OCI-LY7 (cell line): ENCODE results near the gene KIF11.

Experiments
- CTCF ChIP-seq: fragments of 200-600 bp; sonication (generic); conservative IDR thresholded peaks from 2 replicates; pipeline ENCODE4 v1.5.1; 2014; ENCODE audit warnings: mild to moderate bottlenecking, antibody characterized with exemption, low read length, moderate library complexity, mixed read lengths
- EZH2phosphoT487 ChIP-seq: fragments of 200-600 bp; sonication (generic); IDR thresholded peaks from 2 replicates; pipeline ENCODE4 v1.6.1; 2018; ENCODE audit warnings: low read depth, borderline replicate concordance, mild to moderate bottlenecking, mixed run types, antibody characterized with exemption, low read length, moderate library complexity, mixed read lengths

- TF ChIP-seq CTCF = no peak
- TF ChIP-seq EZH2phosphoT487 = 0 out of 2 replicates have a peak, but pooled peaks have one; percentile 13
Observed at GRCh38 chr10:92690211-92690914, 97.4 kb downstream of the KIF11 start.
